ENCODE measurements around the gene JPT2. TPM values are rescaled to one million over a fixed set of nuclear protein-coding genes. Genes with fewer than 3 reads are reported as not detected.

Gene JPT2
- total RNA-seq, 1 experiment from 2014 or later: 113 TPM

DNA sequence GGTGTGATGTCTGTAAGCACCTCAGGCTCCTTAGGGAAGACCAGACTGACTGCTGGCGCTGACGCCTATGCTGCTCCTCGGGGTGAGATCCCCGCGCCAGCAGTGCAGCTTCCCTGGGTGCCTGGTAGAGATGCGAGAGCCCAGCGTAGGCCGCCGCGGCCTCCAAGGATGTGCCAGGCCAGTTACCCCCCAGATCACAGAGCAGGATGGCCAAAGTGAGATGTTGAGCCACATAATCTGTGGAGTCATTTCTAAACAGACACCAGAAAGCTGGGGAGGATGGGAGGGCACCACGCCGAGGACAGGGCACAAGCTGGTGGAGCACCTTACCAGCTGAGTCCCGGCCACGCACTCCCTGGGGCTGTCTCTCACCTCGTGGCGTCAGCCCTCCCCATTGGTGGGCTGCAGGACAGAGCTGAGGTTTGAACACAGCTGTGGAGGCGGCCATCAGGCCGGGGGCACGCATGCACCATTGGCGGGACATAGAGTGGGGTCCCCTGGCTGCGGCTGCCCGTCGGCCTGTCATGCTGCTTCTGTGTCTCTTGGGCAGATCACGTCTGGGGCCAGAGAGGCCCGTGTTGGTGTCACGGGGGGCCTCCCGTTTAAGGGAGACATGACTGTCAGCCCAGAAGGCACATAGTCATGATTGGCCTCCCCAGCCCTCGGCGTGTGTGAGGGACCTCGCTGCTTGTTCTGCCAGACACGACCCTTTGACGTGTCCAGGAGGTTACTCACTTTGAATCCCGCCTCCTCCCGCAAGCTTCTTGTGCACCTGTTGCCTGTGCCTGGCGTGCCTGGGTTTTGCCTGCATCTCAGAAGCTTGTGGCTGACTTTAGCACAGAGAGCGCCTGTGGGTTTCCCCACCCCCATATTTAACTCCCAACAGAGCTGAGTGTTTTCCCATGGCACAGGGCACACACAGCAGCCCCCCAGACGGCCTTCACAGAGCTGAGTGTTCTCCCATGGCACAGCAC lies 49.9 kb downstream of the JPT2 start (continued):
- TF ChIP-seq CEBPB (IDR thresholded peaks at IDR 0.05; ENCODE audit: low read depth): no peak

DNA sequence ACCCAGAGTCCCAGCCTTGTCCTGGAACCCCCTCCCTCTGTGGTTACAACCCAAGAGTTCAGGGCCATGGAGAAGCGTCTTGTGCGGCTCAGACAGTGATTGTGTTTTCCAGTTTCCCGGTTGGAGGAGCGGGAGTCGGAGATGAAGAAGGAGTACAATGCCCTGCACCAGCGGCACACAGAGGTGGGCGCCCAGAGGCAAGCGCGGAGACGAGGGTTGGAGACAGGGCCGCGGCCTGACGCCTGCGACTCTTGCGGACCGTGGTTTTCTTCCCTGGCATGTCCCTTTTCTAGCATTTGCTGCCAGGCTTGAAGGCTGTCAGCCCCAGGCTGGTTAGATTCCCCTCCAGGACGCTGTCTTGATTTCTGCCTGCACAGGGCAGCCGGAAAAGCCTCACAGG lies 50.9 kb downstream of the JPT2 start:
- ATAC-seq (no peak), DNase-seq (ENCODE audit: low read depth, low spot score) (no peak)
- ChIA-PET POLR2A (no interaction called here), RAD21 (ENCODE audit: low non-redundant PET in 1 of 2, low total read pairs in 2 of 2, uncharacterized antibody in 2 of 2, unreplicated experiment in 2 of 2) (no interaction called here), CTCF (no interaction called here)
- BruUV-seq (replicated peaks): no TSS peak
- no peak overlapping the region for H3K4me3 ChIP-seq (replicated peaks in 1 of 2; ENCODE audit: low read depth in 1 of 2, low read length in 2 of 2)
- H3K27me3 ChIP-seq (ENCODE audit: insufficient read depth, low read length): no peaks in the 10 kb centered on the region
- H3K4me1 ChIP-seq (ENCODE audit: control insufficient read depth in 1 of 2, insufficient read depth in 2 of 2, low read length in 2 of 2): peaks cover under 1 to 1% of the 10 kb centered on the region in 2 experiments; a peak in 3 of 4 replicates
- H2AFZ ChIP-seq (ENCODE audit: low read depth, low read length, poor library complexity, severe bottlenecking): no peak overlapping the region
- H3K9ac ChIP-seq (ENCODE audit: low read length): no peak overlapping the region
- peaks cover 0 to 6% of the 10 kb centered on the region in 2 experiments; a peak in 3 of 4 replicates for H3K36me3 ChIP-seq (ENCODE audit: control insufficient read depth in 1 of 2, insufficient read depth in 2 of 2, low read length in 2 of 2)
- H3K27ac ChIP-seq (ENCODE audit: low read depth, low read length): no peak overlapping the region
- no peak overlapping the region for H3K4me2 ChIP-seq (ENCODE audit: low read length)
- intact Hi-C loops (cut with micrococcal nuclease): no loop called here
- no peaks in the 10 kb centered on the region for H4K20me1 ChIP-seq (ENCODE audit: insufficient read depth)
- H3K9me2 ChIP-seq (ENCODE audit: insufficient read depth): no peaks in the 10 kb centered on the region
- peaks cover 15% of the 10 kb centered on the region for H3K79me2 ChIP-seq (ENCODE audit: insufficient read depth, low read length)
- no peaks in the 10 kb centered on the region for H3K9me3 ChIP-seq (ENCODE audit: control insufficient read depth in 1 of 2, insufficient read depth in 1 of 2, low read depth in 1 of 2, low read length in 2 of 2)
- TF ChIP-seq POLR2A (IDR thresholded peaks at IDR 0.05; ENCODE audit: borderline replicate concordance, extremely low read depth, insufficient read depth, insufficient read length) (no peak), CEBPB (IDR thresholded peaks at IDR 0.05; ENCODE audit: low read depth) (no peak), EGR1 (IDR thresholded peaks at IDR 0.05; ENCODE audit: low read depth) (no peak), JUND (IDR thresholded peaks at IDR 0.05) (no peak), ZBTB33 (IDR thresholded peaks at IDR 0.05; ENCODE audit: extremely low read depth, insufficient replicate concordance, low read length) (no peak), ZNF274 (IDR thresholded peaks at IDR 0.05; ENCODE audit: low read depth, low read length) (no peak), YY1 (IDR thresholded peaks at IDR 0.05; ENCODE audit: extremely low read depth, insufficient replicate concordance, low read depth, low read length) (no peak), FOSL1 (IDR thresholded peaks at IDR 0.05; ENCODE audit: low read depth) (no peak), TCF7L2 (IDR thresholded peaks at IDR 0.05; ENCODE audit: borderline replicate concordance, extremely low read depth, insufficient read depth, insufficient read length) (no peak), POLR2AphosphoS5 (IDR thresholded peaks at IDR 0.05; ENCODE audit: low read depth, low read length) (no peak), SIN3A (IDR thresholded peaks at IDR 0.05; ENCODE audit: low read depth) (no peak), ZFX (IDR thresholded peaks at IDR 0.05) (no peak), SRF (IDR thresholded peaks at IDR 0.05; ENCODE audit: low read depth) (no peak), ELF1 (IDR thresholded peaks at IDR 0.05; ENCODE audit: borderline replicate concordance, low read depth) (no peak), RAD21 (IDR thresholded peaks at IDR 0.05; ENCODE audit: low read depth) (no peak), EZH2phosphoT487 (IDR thresholded peaks at IDR 0.05; ENCODE audit: borderline replicate concordance) (no peak), EZH2 (IDR thresholded peaks at IDR 0.05) (no peak), CBX3 (IDR thresholded peaks at IDR 0.05; ENCODE audit: low read depth) (no peak)
- TF ChIP-seq, protein P1, sequence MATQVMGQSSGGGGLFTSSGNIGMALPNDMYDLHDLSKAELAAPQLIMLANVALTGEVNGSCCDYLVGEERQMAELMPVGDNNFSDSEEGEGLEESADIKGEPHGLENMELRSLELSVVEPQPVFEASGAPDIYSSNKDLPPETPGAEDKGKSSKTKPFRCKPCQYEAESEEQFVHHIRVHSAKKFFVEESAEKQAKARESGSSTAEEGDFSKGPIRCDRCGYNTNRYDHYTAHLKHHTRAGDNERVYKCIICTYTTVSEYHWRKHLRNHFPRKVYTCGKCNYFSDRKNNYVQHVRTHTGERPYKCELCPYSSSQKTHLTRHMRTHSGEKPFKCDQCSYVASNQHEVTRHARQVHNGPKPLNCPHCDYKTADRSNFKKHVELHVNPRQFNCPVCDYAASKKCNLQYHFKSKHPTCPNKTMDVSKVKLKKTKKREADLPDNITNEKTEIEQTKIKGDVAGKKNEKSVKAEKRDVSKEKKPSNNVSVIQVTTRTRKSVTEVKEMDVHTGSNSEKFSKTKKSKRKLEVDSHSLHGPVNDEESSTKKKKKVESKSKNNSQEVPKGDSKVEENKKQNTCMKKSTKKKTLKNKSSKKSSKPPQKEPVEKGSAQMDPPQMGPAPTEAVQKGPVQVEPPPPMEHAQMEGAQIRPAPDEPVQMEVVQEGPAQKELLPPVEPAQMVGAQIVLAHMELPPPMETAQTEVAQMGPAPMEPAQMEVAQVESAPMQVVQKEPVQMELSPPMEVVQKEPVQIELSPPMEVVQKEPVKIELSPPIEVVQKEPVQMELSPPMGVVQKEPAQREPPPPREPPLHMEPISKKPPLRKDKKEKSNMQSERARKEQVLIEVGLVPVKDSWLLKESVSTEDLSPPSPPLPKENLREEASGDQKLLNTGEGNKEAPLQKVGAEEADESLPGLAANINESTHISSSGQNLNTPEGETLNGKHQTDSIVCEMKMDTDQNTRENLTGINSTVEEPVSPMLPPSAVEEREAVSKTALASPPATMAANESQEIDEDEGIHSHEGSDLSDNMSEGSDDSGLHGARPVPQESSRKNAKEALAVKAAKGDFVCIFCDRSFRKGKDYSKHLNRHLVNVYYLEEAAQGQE (IDR thresholded peaks at IDR 0.05; ENCODE audit: low read depth): no peak

All from HCT116 (cell line).